ENCODE results near the gene AARS2.
"Not testable (repeated sequence)": the region's sequence is repeated elsewhere in the genome, so short reads cannot be mapped to it uniquely, and the experiment has no call there.

- not testable (repeated sequence) for TF ChIP-seq CTCF (conservative IDR thresholded peaks at IDR 0.05); ZFX (IDR thresholded peaks at IDR 0.05)
These were observed 15.1 kb upstream of the AARS2 start for GRCh38 chr6:44328203-44328602.
